ENCODE results near the gene WDFY1.

Gene WDFY1

DNA sequence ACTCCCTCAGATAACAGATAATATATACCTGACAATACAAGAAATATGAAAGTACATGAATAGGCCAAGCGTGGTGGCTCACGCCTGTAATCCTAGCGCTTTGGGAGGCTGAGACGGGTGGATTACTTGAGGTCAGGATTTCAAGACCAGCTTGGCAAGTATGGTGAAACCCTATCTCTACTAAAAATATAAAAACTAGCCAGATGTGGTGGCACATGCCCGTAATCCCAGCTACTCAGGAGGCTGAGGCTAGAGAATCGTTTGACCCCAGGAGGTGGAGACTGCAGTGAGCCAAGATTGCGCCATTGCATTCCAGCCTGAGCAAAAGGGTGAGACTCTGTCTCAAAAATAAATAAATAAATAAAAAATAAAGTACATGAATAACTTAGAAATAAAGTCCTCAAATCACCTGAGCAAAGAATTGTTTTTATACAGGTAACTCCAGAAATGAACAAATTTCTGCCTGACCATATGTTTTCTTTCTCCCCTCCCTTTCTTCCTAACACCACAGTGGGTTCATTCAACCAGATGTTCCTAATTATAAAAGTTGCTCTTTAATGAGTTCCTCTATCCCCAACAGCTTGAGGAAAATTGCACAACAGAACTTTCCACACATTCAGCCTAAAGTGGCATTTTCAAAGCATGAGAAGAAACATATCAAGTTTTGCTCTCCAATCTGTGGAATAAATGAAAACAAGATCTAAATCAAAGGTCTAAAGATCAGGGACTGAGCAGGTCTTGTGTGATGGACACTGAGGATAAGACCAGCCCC lies 74.1 kb downstream of the WDFY1 start:
- H3K4me3 ChIP-seq (ENCODE audit: low read depth, low read length): no peak overlapping the region
- H3K36me3 ChIP-seq (ENCODE audit: control insufficient read depth, insufficient read depth, low read length): peaks cover 18% of the 10 kb centered on the region
- peaks cover under 1% of the 10 kb centered on the region; the same call in 1 of the 2 replicates for H3K4me1 ChIP-seq (ENCODE audit: control insufficient read depth, insufficient read depth, low read length)
- no peak overlapping the region for H3K27ac ChIP-seq (ENCODE audit: low read depth, low read length)
- no peaks in the 10 kb centered on the region for H3K9me3 ChIP-seq (ENCODE audit: control insufficient read depth, insufficient read depth, low read depth, low read length)
- H3K9ac ChIP-seq (ENCODE audit: low read length): no peak overlapping the region
- H3K27me3 ChIP-seq (ENCODE audit: control insufficient read depth, insufficient read depth, low read length): no peaks in the 10 kb centered on the region

DNA sequence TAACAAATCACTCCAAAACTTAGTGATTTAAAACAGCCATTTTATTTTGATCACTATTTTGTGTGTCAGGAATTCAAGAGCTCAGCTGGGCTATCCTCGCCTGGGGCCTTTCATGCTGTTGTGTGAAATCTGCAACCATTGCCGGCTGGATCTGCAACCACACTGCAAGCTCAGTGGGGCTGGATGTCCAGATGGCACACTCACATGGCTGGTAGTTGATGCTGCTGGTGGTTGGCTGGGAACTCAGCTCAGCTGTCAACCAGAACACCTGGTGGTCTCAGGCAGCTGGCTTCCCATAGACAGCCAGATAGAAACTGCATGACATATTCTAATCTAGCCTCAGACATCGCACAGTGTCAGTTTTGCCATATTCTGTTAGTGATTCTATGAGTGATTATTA lies 77.1 kb downstream of the WDFY1 start:
- no peak overlapping the region for H3K27ac ChIP-seq (ENCODE audit: low read depth, low read length)
- no peak overlapping the region for H3K4me3 ChIP-seq (ENCODE audit: low read depth, low read length)
- no peak overlapping the region for H3K9ac ChIP-seq (ENCODE audit: low read length)
- H3K27me3 ChIP-seq (ENCODE audit: control insufficient read depth, insufficient read depth, low read length): no peaks in the 10 kb centered on the region
- H3K36me3 ChIP-seq (ENCODE audit: control insufficient read depth, insufficient read depth, low read length): no peaks in the 10 kb centered on the region
- no peaks in the 10 kb centered on the region for H3K9me3 ChIP-seq (ENCODE audit: control insufficient read depth, insufficient read depth, low read depth, low read length)
- peaks cover 3% of the 10 kb centered on the region; the same call in 1 of the 2 replicates for H3K4me1 ChIP-seq (ENCODE audit: control insufficient read depth, insufficient read depth, low read length)

DNA sequence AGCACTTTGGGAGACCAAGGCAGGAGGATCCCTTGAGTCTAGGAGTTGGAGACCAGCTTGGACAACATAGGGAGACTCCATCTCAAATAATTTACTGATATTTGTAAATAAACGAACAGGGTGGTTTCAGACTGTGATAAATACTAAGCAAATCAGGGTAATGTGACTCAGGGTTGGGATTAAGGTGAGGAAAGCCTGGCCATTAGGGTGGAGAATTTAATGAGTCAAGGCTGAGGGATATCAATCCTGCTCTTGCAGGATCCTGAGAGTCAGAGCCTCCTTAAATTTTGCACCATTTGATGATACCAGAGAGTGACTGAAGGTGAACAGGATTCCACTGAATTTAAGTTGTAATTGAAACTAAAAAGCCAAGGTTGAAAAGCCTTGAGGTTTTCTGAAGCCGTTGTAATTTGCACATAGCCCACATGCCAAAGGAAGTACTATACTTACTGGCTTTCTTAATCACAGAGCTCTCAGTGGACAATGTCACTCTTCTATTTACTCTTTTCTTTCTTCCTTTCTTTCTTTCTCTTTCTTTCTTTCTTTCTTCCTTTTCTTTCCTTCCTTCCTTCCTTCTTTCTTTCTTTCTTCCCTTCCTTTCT lies 79.1 kb downstream of the WDFY1 start:
- peaks cover 3% of the 10 kb centered on the region; the same call in 1 of the 2 replicates for H3K4me1 ChIP-seq (ENCODE audit: control insufficient read depth, insufficient read depth, low read length)
- no peak overlapping the region for H3K4me3 ChIP-seq (ENCODE audit: low read depth, low read length)
- H3K27ac ChIP-seq (ENCODE audit: low read depth, low read length): no peak overlapping the region
- no peaks in the 10 kb centered on the region for H3K36me3 ChIP-seq (ENCODE audit: control insufficient read depth, insufficient read depth, low read length)
- H3K27me3 ChIP-seq (ENCODE audit: control insufficient read depth, insufficient read depth, low read length): no peaks in the 10 kb centered on the region
- no peak overlapping the region for H3K9ac ChIP-seq (ENCODE audit: low read length)
- H3K9me3 ChIP-seq (ENCODE audit: control insufficient read depth, insufficient read depth, low read depth, low read length): no peaks in the 10 kb centered on the region

DNA sequence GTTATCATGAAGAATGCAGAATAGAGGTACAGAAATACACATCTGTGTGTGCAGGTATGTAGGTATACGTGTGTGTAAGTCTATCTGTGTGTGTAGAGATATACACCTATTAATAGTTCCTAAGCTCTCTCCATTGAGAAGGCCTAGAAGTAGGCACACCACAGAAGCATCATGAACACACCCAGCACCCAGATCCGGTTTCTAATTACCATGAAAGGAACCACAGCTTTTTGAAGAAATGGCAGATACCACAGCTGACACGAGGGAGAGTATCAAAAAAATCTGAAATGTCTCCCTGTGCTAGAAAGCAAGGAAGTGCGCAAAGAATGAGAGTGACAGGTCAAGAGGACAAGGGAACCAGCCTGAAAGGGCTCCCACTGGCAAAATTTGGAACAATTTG lies 80.0 kb downstream of the WDFY1 start:
- H3K27me3 ChIP-seq (ENCODE audit: control insufficient read depth, insufficient read depth, low read length): no peaks in the 10 kb centered on the region
- H3K4me3 ChIP-seq (ENCODE audit: low read depth, low read length): no peak overlapping the region
- H3K9ac ChIP-seq (ENCODE audit: low read length): no peak overlapping the region
- H3K27ac ChIP-seq (ENCODE audit: low read depth, low read length): no peak overlapping the region
- no peaks in the 10 kb centered on the region for H3K36me3 ChIP-seq (ENCODE audit: control insufficient read depth, insufficient read depth, low read length)
- no peaks in the 10 kb centered on the region for H3K9me3 ChIP-seq (ENCODE audit: control insufficient read depth, insufficient read depth, low read depth, low read length)
- H3K4me1 ChIP-seq (ENCODE audit: control insufficient read depth, insufficient read depth, low read length): peaks cover 3% of the 10 kb centered on the region; the same call in 1 of the 2 replicates

DNA sequence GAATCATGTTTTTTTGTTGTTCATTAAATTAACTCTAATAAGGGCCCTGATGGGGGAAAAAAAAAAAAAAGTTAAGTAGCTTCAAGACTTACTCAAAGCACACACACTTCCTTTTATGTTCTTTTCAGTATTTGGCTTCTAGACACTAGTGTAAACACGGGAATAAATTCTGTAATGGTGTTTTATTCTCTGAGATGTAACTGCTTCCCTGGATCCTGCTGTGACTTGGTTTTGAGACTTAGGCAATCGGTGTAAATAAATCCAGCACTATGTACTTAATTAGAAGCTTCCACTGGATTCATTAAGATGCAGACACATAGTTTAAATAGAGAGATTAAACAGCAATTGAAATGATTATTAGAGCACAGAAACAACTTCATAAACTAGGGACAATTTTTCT lies 81.6 kb downstream of the WDFY1 start:
- H3K36me3 ChIP-seq (ENCODE audit: control insufficient read depth, insufficient read depth, low read length): no peaks in the 10 kb centered on the region
- H3K27ac ChIP-seq (ENCODE audit: low read depth, low read length): no peak overlapping the region
- H3K27me3 ChIP-seq (ENCODE audit: control insufficient read depth, insufficient read depth, low read length): no peaks in the 10 kb centered on the region
- no peak overlapping the region for H3K4me3 ChIP-seq (ENCODE audit: low read depth, low read length)
- no peak overlapping the region for H3K9ac ChIP-seq (ENCODE audit: low read length)
- H3K4me1 ChIP-seq (ENCODE audit: control insufficient read depth, insufficient read depth, low read length): peaks cover 3% of the 10 kb centered on the region; the same call in 1 of the 2 replicates
- no peaks in the 10 kb centered on the region for H3K9me3 ChIP-seq (ENCODE audit: control insufficient read depth, insufficient read depth, low read depth, low read length)

DNA sequence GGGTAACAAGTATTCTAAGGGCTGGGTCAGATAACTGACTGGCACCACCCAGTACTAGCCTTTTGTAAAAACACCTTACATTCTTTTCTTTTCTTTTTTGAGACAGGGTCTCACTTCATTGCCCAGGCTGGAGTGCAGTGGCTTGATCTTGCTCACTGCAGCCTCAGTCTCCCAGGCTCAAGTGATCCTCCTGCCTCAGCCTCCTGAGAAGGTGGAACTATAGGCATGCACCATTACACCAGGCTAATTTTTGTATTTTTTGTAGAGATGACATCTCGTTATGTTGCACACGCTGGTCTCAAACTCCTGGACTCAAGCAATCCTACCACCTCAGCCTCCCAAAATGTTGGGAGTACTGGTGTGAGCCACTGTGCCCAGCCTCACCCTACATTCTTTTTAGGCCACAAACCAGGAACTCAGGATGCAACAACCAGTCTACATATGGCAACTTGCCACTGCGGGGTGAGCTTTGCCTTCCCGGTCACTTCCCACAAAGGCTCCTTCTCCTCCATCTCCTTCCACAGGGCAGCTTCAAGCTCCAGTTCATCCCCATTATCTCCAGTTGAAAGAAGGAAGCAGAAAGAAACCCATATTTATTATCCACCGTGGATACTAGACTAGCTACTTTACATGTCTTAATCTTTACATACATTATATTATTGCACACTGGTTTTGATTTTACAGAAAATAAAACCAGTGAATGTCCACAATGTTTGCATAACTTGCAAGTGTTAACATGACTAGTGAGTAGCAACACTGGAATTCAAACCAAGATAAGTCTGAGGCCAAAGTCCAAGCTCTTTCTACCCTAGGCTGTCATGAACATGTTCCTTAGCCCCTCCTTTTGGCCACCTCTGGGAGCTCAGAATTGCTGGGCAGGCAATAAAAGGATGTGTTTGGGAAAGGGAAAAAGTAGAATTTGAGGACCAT lies 84.1 kb downstream of the WDFY1 start:
- no peak overlapping the region for H3K9ac ChIP-seq (ENCODE audit: low read length)
- no peak overlapping the region for H3K27ac ChIP-seq (ENCODE audit: low read depth, low read length)
- H3K27me3 ChIP-seq (ENCODE audit: control insufficient read depth, insufficient read depth, low read length): no peaks in the 10 kb centered on the region
- peaks cover 3% of the 10 kb centered on the region; the same call in 1 of the 2 replicates for H3K4me1 ChIP-seq (ENCODE audit: control insufficient read depth, insufficient read depth, low read length)
- H3K9me3 ChIP-seq (ENCODE audit: control insufficient read depth, insufficient read depth, low read depth, low read length): no peaks in the 10 kb centered on the region
- H3K36me3 ChIP-seq (ENCODE audit: control insufficient read depth, insufficient read depth, low read length): no peaks in the 10 kb centered on the region
- H3K4me3 ChIP-seq (ENCODE audit: low read depth, low read length): no peak overlapping the region

DNA sequence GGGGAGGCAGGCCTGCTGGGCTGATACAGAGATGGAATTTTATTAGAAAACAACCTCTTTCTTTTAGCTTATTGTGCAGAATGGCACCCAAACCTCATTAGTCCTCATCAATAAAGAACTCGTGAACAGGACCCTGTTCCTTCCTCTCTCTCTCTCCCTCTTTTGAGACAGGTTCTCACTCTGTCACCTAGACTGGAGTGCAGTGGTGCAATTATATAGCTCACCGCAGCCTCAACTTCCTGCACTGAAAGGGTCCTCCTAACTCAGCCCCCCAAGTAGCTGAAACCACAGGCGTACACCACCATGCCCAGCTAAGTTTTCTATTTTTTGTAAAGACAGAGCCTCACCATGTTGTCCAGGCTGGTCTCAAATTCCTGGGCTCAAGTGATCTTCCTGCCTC lies 86.1 kb downstream of the WDFY1 start:
- no peaks in the 10 kb centered on the region for H3K27me3 ChIP-seq (ENCODE audit: control insufficient read depth, insufficient read depth, low read length)
- H3K36me3 ChIP-seq (ENCODE audit: control insufficient read depth, insufficient read depth, low read length): no peaks in the 10 kb centered on the region
- H3K4me1 ChIP-seq (ENCODE audit: control insufficient read depth, insufficient read depth, low read length): no peaks in the 10 kb centered on the region
- no peaks in the 10 kb centered on the region for H3K9me3 ChIP-seq (ENCODE audit: control insufficient read depth, insufficient read depth, low read depth, low read length)
- no peak overlapping the region for H3K4me3 ChIP-seq (ENCODE audit: low read depth, low read length)
- H3K9ac ChIP-seq (ENCODE audit: low read length): no peak overlapping the region
- H3K27ac ChIP-seq (ENCODE audit: low read depth, low read length): no peak overlapping the region

DNA sequence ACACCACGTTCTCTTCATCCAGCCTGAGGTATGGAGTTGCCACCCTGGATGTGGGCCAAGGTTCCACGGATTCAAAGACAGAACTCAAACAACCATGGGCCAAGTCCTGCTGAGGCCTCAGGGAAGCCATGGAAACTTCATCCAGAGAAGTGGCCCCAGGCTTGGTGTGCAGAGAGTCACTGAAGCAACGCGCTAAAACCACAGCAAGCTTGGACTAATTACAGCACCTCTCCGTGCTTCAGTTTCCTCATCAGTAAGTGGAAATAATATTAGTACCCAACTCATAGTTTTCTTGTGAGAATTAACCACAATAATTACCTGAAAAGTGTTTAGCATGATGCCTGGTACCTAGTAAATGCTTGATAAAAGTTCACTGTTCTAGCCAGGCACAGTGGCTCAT lies 88.6 kb downstream of the WDFY1 start:
- no peak overlapping the region for H3K9ac ChIP-seq (ENCODE audit: low read length)
- no peak overlapping the region for H3K27ac ChIP-seq (ENCODE audit: low read depth, low read length)
- H3K36me3 ChIP-seq (ENCODE audit: control insufficient read depth, insufficient read depth, low read length): no peaks in the 10 kb centered on the region
- H3K4me3 ChIP-seq (ENCODE audit: low read depth, low read length): no peak overlapping the region
- no peaks in the 10 kb centered on the region for H3K27me3 ChIP-seq (ENCODE audit: control insufficient read depth, insufficient read depth, low read length)
- H3K4me1 ChIP-seq (ENCODE audit: control insufficient read depth, insufficient read depth, low read length): no peaks in the 10 kb centered on the region
- no peaks in the 10 kb centered on the region for H3K9me3 ChIP-seq (ENCODE audit: control insufficient read depth, insufficient read depth, low read depth, low read length)

DNA sequence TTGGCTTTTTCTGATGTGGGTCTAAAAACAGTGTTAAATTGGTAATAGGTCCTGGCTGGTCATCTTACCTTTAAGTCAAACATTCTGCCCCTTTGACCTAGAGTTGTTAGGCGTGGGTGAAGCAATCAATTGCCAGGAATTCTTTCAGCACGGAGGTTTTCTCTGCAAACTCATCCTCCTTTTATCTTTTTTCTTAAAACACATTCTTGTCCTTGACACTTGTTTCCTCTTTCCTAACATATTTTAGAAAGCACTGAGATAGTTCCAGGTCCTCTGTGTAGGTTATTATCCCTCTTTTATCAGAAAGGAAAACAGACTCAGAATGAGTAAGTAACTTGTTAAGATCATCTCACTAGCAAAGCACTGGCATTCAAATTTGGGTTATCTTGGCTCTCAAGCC lies 89.1 kb downstream of the WDFY1 start:
- Histone ChIP-seq H3K4me1 (ENCODE audit: control insufficient read depth, insufficient read depth, low read length) (no peaks in the 10 kb centered on the region), H3K27ac (ENCODE audit: low read depth, low read length) (no peak overlapping the region), H3K9ac (ENCODE audit: low read length) (no peak overlapping the region), H3K4me3 (ENCODE audit: low read depth, low read length) (no peak overlapping the region), H3K27me3 (ENCODE audit: control insufficient read depth, insufficient read depth, low read length) (no peaks in the 10 kb centered on the region), H3K36me3 (ENCODE audit: control insufficient read depth, insufficient read depth, low read length) (no peaks in the 10 kb centered on the region), H3K9me3 (ENCODE audit: control insufficient read depth, insufficient read depth, low read depth, low read length) (no peaks in the 10 kb centered on the region)

DNA sequence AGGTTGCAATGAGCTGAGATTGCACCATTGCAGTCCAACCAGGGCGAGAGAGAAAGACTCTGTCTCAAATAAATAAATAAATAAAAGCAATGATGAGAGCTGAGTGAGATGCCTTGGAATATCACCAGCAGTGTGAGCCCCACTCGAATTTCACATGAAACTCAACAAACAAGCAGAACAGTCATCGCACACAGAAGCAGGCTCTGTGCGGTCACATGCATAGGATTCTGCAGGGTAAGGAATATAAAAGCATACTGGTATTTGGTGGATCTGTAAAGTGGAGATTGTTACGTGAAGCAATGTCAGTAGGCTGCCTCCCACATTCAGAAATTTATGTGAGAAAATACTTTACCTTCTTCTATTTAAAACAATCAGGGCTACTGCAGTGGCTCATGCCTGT lies 89.7 kb downstream of the WDFY1 start:
- peaks cover 4% of the 10 kb centered on the region; the same call in 1 of the 2 replicates for H3K9me3 ChIP-seq (ENCODE audit: control insufficient read depth, insufficient read depth, low read depth, low read length)
- no peak overlapping the region for H3K4me3 ChIP-seq (ENCODE audit: low read depth, low read length)
- no peaks in the 10 kb centered on the region for H3K27me3 ChIP-seq (ENCODE audit: control insufficient read depth, insufficient read depth, low read length)
- H3K27ac ChIP-seq (ENCODE audit: low read depth, low read length): no peak overlapping the region
- H3K4me1 ChIP-seq (ENCODE audit: control insufficient read depth, insufficient read depth, low read length): no peaks in the 10 kb centered on the region
- no peak overlapping the region for H3K9ac ChIP-seq (ENCODE audit: low read length)
- no peaks in the 10 kb centered on the region for H3K36me3 ChIP-seq (ENCODE audit: control insufficient read depth, insufficient read depth, low read length)

DNA sequence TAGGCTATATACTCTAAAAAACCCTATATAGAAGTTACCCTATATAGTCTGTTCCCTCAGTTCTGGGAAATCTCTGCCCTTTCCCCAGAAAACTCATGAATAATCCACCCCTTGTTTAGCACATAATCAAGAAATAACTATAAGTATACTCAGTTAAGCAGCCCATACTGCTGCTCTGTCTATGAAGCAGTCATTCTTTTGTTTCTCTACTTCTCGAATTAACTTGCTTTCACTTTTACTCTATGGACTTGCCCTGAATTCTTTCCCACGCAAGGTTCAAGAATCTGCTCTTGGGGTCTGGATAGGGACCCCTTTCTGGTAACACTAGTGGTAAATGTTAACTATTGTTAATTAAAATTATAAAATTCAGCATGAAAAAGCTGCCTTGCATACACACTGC lies 90.4 kb downstream of the WDFY1 start:
- no peak overlapping the region for H3K4me3 ChIP-seq (ENCODE audit: low read depth, low read length)
- H3K9ac ChIP-seq (ENCODE audit: low read length): no peak overlapping the region
- no peaks in the 10 kb centered on the region for H3K27me3 ChIP-seq (ENCODE audit: control insufficient read depth, insufficient read depth, low read length)
- no peaks in the 10 kb centered on the region for H3K4me1 ChIP-seq (ENCODE audit: control insufficient read depth, insufficient read depth, low read length)
- H3K27ac ChIP-seq (ENCODE audit: low read depth, low read length): no peak overlapping the region
- H3K9me3 ChIP-seq (ENCODE audit: control insufficient read depth, insufficient read depth, low read depth, low read length): peaks cover 10% of the 10 kb centered on the region; the same call in 1 of the 2 replicates
- no peaks in the 10 kb centered on the region for H3K36me3 ChIP-seq (ENCODE audit: control insufficient read depth, insufficient read depth, low read length)
